HCT116 (cell line): ENCODE measurements around the gene BEND5.

ENCODE experiments used
- ATF3 ChIP-seq: IDR thresholded peaks from 2 replicates; pipeline ENCODE4 v1.6.1; 2012
- CEBPB ChIP-seq: IDR thresholded peaks from 2 replicates; pipeline ENCODE4 v1.6.1; 2012; ENCODE audit warnings: low read depth
- EZH2 ChIP-seq: fragments of 200-600 bp; sonication (generic); IDR thresholded peaks from 2 replicates; pipeline ENCODE4 v1.6.1; 2017; ENCODE audit warnings: antibody characterized with exemption, mixed run types
- FOSL1 ChIP-seq: IDR thresholded peaks from 2 replicates; pipeline ENCODE4 v1.6.1; 2012; ENCODE audit warnings: low read depth
- JUND ChIP-seq: IDR thresholded peaks from 2 replicates; pipeline ENCODE4 v1.6.1; 2012
- POLR2A ChIP-seq: IDR thresholded peaks from 2 replicates; pipeline ENCODE4 v1.7.0; 2011; ENCODE audit warnings: borderline replicate concordance; ENCODE audit not compliant: insufficient read depth, insufficient read length; ENCODE audit errors: extremely low read depth
- POLR2AphosphoS5 ChIP-seq: IDR thresholded peaks from 2 replicates; pipeline ENCODE4 v1.6.1; 2011; ENCODE audit warnings: mild to moderate bottlenecking, low read depth, low read length, moderate library complexity
- ZFX ChIP-seq: fragments of 450-650 bp; IDR thresholded peaks from 2 replicates; pipeline ENCODE4 v1.6.1; 2017
- ZNF274 ChIP-seq: fragments of 200-500 bp; sonication (Bioruptor generic); IDR thresholded peaks from 2 replicates; pipeline ENCODE4 v1.6.1; 2014; ENCODE audit warnings: mild to moderate bottlenecking, low read depth, low read length, inconsistent platforms
- TF ChIP-seq, protein P1 (sequence below), 3 experiments: fragments of 200-600 bp in 1 of 3; sonication (generic) in 1 of 3; IDR thresholded peaks in 2 of 3; conservative IDR thresholded peaks in 1 of 3; 2 replicates each; pipeline ENCODE4 v1.5.1; 2012 to 2017; ENCODE audit warnings: low read depth in 2 of 3, low read length in 2 of 3, antibody characterized with exemption in 1 of 3, borderline replicate concordance in 1 of 3, control low read depth in 1 of 3, mild to moderate bottlenecking in 1 of 3, mixed read lengths in 1 of 3, mixed run types in 1 of 3, moderate library complexity in 1 of 3; ENCODE audit not compliant: insufficient read depth in 1 of 3
- TF ChIP-seq, protein P2 (sequence below): IDR thresholded peaks from 2 replicates; pipeline ENCODE4 v1.6.1; 2012; ENCODE audit warnings: low read depth

DNA sequence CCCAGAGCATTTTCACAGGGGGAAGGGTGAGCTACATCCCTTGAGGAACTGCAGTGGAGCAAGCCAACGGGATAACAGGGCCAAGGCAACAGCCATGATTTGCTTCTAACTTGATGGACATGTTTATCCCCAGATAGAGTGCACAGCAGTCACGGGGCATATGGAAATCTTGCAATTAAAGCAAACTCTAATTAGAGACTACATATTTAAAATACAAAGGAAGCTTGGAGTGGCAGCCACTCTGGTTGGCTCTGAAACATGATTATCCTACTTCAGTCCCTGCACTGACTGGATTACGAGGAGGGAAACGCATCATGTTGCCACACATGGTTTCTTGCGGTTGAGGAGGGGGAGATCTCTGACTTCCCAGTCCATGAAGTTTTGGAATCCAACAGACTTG lies 60.8 kb downstream of the BEND5 start:
- TF ChIP-seq, protein P1, sequence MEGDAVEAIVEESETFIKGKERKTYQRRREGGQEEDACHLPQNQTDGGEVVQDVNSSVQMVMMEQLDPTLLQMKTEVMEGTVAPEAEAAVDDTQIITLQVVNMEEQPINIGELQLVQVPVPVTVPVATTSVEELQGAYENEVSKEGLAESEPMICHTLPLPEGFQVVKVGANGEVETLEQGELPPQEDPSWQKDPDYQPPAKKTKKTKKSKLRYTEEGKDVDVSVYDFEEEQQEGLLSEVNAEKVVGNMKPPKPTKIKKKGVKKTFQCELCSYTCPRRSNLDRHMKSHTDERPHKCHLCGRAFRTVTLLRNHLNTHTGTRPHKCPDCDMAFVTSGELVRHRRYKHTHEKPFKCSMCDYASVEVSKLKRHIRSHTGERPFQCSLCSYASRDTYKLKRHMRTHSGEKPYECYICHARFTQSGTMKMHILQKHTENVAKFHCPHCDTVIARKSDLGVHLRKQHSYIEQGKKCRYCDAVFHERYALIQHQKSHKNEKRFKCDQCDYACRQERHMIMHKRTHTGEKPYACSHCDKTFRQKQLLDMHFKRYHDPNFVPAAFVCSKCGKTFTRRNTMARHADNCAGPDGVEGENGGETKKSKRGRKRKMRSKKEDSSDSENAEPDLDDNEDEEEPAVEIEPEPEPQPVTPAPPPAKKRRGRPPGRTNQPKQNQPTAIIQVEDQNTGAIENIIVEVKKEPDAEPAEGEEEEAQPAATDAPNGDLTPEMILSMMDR (IDR thresholded peaks at IDR 0.05 in 2 of 3, conservative IDR thresholded peaks at IDR 0.05 in 1 of 3; ENCODE audit: borderline replicate concordance in 1 of 3, insufficient read depth in 1 of 3, low read depth in 2 of 3, low read length in 2 of 3) = no peak
- TF ChIP-seq POLR2A (no peak), POLR2AphosphoS5 (no peak), EZH2 (no peak), FOSL1 (no peak), JUND (no peak), CEBPB (no peak), ZNF274 (no peak), ZFX (no peak), ATF3 (no peak)
- TF ChIP-seq, protein P2, sequence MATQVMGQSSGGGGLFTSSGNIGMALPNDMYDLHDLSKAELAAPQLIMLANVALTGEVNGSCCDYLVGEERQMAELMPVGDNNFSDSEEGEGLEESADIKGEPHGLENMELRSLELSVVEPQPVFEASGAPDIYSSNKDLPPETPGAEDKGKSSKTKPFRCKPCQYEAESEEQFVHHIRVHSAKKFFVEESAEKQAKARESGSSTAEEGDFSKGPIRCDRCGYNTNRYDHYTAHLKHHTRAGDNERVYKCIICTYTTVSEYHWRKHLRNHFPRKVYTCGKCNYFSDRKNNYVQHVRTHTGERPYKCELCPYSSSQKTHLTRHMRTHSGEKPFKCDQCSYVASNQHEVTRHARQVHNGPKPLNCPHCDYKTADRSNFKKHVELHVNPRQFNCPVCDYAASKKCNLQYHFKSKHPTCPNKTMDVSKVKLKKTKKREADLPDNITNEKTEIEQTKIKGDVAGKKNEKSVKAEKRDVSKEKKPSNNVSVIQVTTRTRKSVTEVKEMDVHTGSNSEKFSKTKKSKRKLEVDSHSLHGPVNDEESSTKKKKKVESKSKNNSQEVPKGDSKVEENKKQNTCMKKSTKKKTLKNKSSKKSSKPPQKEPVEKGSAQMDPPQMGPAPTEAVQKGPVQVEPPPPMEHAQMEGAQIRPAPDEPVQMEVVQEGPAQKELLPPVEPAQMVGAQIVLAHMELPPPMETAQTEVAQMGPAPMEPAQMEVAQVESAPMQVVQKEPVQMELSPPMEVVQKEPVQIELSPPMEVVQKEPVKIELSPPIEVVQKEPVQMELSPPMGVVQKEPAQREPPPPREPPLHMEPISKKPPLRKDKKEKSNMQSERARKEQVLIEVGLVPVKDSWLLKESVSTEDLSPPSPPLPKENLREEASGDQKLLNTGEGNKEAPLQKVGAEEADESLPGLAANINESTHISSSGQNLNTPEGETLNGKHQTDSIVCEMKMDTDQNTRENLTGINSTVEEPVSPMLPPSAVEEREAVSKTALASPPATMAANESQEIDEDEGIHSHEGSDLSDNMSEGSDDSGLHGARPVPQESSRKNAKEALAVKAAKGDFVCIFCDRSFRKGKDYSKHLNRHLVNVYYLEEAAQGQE = no peak
